HL-60 (cell line): ENCODE data around the gene APOBEC3B.
A peak's percentile ranks its signal among the peaks of the same experiment; 100 is the strongest.
"Not testable (repeated sequence)": the region's sequence is repeated elsewhere in the genome, so short reads cannot be mapped to it uniquely, and the experiment has no call there.

Experiments used
- DNase-seq, 2 experiments: peaks; one replicate each; pipeline ENCODE4 v3.0.0-alpha.2; 2010 to 2020; ENCODE audit warnings: low read depth in 1 of 2, low spot score in 1 of 2
- H3K27ac ChIP-seq: fragments of 250-450 bp; sonication (Bioruptor Pico); replicated peaks from 2 replicates; pipeline ENCODE4 v1.5.1; 2020; ENCODE audit warnings: mild to moderate bottlenecking, moderate library complexity
- H3K27me3 ChIP-seq: fragments of 250-450 bp; sonication (Bioruptor Pico); 2 replicates; pipeline ENCODE4 v1.5.1; 2021; ENCODE audit warnings: mild to moderate bottlenecking, moderate library complexity; ENCODE audit not compliant: insufficient read depth, poor library complexity, severe bottlenecking
- H3K4me3 ChIP-seq: replicated peaks from 2 replicates; pipeline ENCODE4 v1.5.1; 2011; ENCODE audit warnings: mild to moderate bottlenecking, control low read depth, low read length; ENCODE audit not compliant: insufficient read depth
- CTCF ChIP-seq: IDR thresholded peaks from one replicate; pipeline ENCODE4 v1.5.1; 2011; ENCODE audit warnings: low read length, control low read depth, inconsistent platforms; ENCODE audit not compliant: insufficient read depth
- GABPA ChIP-seq: IDR thresholded peaks from 2 replicates; pipeline ENCODE4 v1.6.1; 2012; ENCODE audit warnings: low read depth
- POLR2AphosphoS5 ChIP-seq: IDR thresholded peaks from 2 replicates; pipeline ENCODE4 v1.6.1; 2012; ENCODE audit warnings: low read depth
- REST ChIP-seq: IDR thresholded peaks from 2 replicates; pipeline ENCODE4 v1.6.1; 2012; ENCODE audit warnings: low read depth; ENCODE audit not compliant: insufficient replicate concordance
- SPI1 ChIP-seq: IDR thresholded peaks from 2 replicates; pipeline ENCODE4 v1.6.1; 2012; ENCODE audit warnings: low read depth, mild to moderate bottlenecking, borderline replicate concordance

The APOBEC3B gene

GRCh38 chr22:39028281-39028680, 46.1 kb downstream of the APOBEC3B start:
- no peak for TF ChIP-seq REST
- no peak for TF ChIP-seq CTCF
- no peak for TF ChIP-seq SPI1
- no peak for TF ChIP-seq GABPA
- no peak for TF ChIP-seq POLR2AphosphoS5
- no peaks in the 10 kb centered on the region for H3K27me3 ChIP-seq
- DNase-seq, result no peak

GRCh38 chr22:39029227-39029626, 47.1 kb downstream of the APOBEC3B start:
- Histone ChIP-seq H3K4me3 (no peak overlapping the region), H3K27me3 (no peaks in the 10 kb centered on the region), H3K27ac (no peak overlapping the region)
- TF ChIP-seq REST (no peak), POLR2AphosphoS5 (no peak), CTCF (no peak), GABPA (no peak), SPI1 (no peak)
- peak in 1 of 2 experiments; percentile 13 for DNase-seq

More at GRCh38 chr22:39028281-39028680, 46.1 kb downstream of the APOBEC3B start:
- no peak overlapping the region for H3K27ac ChIP-seq
- H3K4me3 ChIP-seq, result no peak overlapping the region

GRCh38 chr22:39030705-39031104, 48.6 kb downstream of the APOBEC3B start:
- TF ChIP-seq POLR2AphosphoS5 (no peak), REST (no peak), CTCF (no peak), SPI1 (no peak), GABPA (no peak)
- DNase-seq, result no peak
- H3K4me3 ChIP-seq, result no peak overlapping the region
- no peaks in the 10 kb centered on the region for H3K27me3 ChIP-seq
- no peak overlapping the region for H3K27ac ChIP-seq

GRCh38 chr22:39031434-39032295, 49.5 kb downstream of the APOBEC3B start:
- not testable (repeated sequence) for H3K27ac ChIP-seq, DNase-seq, H3K27me3 ChIP-seq, H3K4me3 ChIP-seq

GRCh38 chr22:39037071-39037470, 54.9 kb downstream of the APOBEC3B start:
- not testable (repeated sequence) for H3K27me3 ChIP-seq, DNase-seq, H3K27ac ChIP-seq, H3K4me3 ChIP-seq
